Suprapubic skin (tissue), 4 donors: ENCODE measurements around the gene RAB3B.

Experiments
- CTCF ChIP-seq, 2 donors: fragments of 200-600 bp in 1 of 2; fragments of 450-650 bp in 1 of 2; sonication (generic) in 1 of 2; IDR thresholded peaks; one replicate each; pipeline ENCODE4 v1.5.1; 2016 to 2019; ENCODE audit warnings: antibody characterized with exemption in 2 of 2, mild to moderate bottlenecking in 1 of 2, moderate library complexity in 1 of 2
- POLR2A ChIP-seq, 2 donors: fragments of 450-650 bp; IDR thresholded peaks; one replicate each; pipeline ENCODE4 v1.6.1; 2017; ENCODE audit warnings: antibody characterized with exemption in 2 of 2, mild to moderate bottlenecking in 2 of 2, moderate library complexity in 2 of 2
- POLR2AphosphoS5 ChIP-seq, 3 donors: sonication (generic); formaldehyde crosslinking; IDR thresholded peaks; one replicate each; pipeline ENCODE4 v1.6.1; 2017; ENCODE audit warnings: antibody characterized with exemption in 3 of 3

GRCh38 chr1:51976846-51977602, 13.5 kb downstream of the RAB3B start:
- no peak for TF ChIP-seq POLR2AphosphoS5 (IDR thresholded peaks at IDR 0.05)
- TF ChIP-seq CTCF (IDR thresholded peaks at IDR 0.05) = no peak
- no peak for TF ChIP-seq POLR2A (IDR thresholded peaks at IDR 0.05)
